Measurements from ENCODE around the gene FLNB. TPM values are rescaled to one million over a fixed set of nuclear protein-coding genes. Genes with fewer than 3 reads are reported as not detected.

Gene FLNB
- total and polyA plus RNA-seq, 2 of the 13 experiments (the other 11 are each of a cell fraction or from before 2014, with no cell fraction given), result 106 to 130 TPM

DNA sequence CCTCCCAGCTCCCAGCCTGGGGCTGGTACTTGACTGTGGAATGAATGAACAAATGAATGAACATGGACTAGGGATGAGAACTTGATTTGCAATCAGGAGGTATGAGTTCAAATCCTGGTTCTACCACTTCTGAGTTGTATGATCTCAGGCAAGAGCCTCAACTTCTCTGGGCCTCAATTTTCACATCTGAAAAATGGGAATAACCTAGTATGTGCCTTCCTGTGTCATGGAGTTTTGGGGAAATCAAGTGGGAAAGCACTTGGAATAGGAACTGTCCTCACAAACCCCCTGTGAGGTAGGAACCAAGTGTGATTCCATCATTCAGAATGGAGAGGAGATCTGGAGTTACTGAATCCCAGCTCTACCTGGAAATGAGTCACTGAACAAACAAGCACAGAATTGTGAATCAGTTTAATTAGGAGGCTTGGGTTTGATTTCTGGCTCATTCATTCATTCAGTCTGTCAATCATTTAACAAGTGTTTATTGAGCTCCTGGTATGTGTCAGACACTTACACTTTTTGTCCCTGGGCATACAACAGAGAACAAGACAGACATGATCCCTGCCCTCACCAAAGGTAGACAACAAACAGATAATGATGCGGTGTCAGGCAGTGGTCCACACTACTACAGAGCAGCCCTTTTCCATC, 172.8 kb downstream of the FLNB start (continued):
- TF ChIP-seq, protein P1, sequence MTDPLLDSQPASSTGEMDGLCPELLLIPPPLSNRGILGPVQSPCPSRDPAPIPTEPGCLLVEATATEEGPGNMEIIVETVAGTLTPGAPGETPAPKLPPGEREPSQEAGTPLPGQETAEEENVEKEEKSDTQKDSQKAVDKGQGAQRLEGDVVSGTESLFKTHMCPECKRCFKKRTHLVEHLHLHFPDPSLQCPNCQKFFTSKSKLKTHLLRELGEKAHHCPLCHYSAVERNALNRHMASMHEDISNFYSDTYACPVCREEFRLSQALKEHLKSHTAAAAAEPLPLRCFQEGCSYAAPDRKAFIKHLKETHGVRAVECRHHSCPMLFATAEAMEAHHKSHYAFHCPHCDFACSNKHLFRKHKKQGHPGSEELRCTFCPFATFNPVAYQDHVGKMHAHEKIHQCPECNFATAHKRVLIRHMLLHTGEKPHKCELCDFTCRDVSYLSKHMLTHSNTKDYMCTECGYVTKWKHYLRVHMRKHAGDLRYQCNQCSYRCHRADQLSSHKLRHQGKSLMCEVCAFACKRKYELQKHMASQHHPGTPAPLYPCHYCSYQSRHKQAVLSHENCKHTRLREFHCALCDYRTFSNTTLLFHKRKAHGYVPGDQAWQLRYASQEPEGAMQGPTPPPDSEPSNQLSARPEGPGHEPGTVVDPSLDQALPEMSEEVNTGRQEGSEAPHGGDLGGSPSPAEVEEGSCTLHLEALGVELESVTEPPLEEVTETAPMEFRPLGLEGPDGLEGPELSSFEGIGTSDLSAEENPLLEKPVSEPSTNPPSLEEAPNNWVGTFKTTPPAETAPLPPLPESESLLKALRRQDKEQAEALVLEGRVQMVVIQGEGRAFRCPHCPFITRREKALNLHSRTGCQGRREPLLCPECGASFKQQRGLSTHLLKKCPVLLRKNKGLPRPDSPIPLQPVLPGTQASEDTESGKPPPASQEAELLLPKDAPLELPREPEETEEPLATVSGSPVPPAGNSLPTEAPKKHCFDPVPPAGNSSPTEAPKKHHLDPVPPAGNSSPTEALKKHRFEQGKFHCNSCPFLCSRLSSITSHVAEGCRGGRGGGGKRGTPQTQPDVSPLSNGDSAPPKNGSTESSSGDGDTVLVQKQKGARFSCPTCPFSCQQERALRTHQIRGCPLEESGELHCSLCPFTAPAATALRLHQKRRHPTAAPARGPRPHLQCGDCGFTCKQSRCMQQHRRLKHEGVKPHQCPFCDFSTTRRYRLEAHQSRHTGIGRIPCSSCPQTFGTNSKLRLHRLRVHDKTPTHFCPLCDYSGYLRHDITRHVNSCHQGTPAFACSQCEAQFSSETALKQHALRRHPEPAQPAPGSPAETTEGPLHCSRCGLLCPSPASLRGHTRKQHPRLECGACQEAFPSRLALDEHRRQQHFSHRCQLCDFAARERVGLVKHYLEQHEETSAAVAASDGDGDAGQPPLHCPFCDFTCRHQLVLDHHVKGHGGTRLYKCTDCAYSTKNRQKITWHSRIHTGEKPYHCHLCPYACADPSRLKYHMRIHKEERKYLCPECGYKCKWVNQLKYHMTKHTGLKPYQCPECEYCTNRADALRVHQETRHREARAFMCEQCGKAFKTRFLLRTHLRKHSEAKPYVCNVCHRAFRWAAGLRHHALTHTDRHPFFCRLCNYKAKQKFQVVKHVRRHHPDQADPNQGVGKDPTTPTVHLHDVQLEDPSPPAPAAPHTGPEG (CRISPR knock-in tag; IDR thresholded peaks at IDR 0.05), result no peak
- TF ChIP-seq FUBP1 (CRISPR knock-in tag; IDR thresholded peaks at IDR 0.05; ENCODE audit: borderline replicate concordance) (0 out of 2 replicates have a peak, but pooled peaks have one; percentile 28), PHB2 (IDR thresholded peaks at IDR 0.05; ENCODE audit: partially characterized antibody) (no peak), SMAD1 (CRISPR knock-in tag; IDR thresholded peaks at IDR 0.05; ENCODE audit: borderline replicate concordance, low read depth) (no peak), KDM1A (CRISPR knock-in tag; IDR thresholded peaks at IDR 0.05) (peak; percentile 80), CEBPG (CRISPR knock-in tag; IDR thresholded peaks at IDR 0.05) (no peak), SOX6 (IDR thresholded peaks at IDR 0.05) (no peak), SOX6 (CRISPR knock-in tag; IDR thresholded peaks at IDR 0.05) (peak; percentile 68), ETV5 (CRISPR knock-in tag; IDR thresholded peaks at IDR 0.05; ENCODE audit: borderline replicate concordance) (peak; percentile 66; the same call in 1 of the 2 replicates), MEIS2 (CRISPR knock-in tag; IDR thresholded peaks at IDR 0.05) (peak; percentile 54; the same call in 1 of the 2 replicates), PPARG (CRISPR knock-in tag; conservative IDR thresholded peaks at IDR 0.05) (0 out of 2 replicates have a peak, but pooled peaks have one; percentile 32), DBP (CRISPR knock-in tag; IDR thresholded peaks at IDR 0.05; ENCODE audit: not compliant biosample characterization) (peak; percentile 76), MTERF4 (CRISPR knock-in tag; IDR thresholded peaks at IDR 0.05) (no peak), YEATS2 (CRISPR knock-in tag; IDR thresholded peaks at IDR 0.05; ENCODE audit: borderline replicate concordance) (peak; percentile 33; the same call in 1 of the 2 replicates)
- TF ChIP-seq, protein P2, sequence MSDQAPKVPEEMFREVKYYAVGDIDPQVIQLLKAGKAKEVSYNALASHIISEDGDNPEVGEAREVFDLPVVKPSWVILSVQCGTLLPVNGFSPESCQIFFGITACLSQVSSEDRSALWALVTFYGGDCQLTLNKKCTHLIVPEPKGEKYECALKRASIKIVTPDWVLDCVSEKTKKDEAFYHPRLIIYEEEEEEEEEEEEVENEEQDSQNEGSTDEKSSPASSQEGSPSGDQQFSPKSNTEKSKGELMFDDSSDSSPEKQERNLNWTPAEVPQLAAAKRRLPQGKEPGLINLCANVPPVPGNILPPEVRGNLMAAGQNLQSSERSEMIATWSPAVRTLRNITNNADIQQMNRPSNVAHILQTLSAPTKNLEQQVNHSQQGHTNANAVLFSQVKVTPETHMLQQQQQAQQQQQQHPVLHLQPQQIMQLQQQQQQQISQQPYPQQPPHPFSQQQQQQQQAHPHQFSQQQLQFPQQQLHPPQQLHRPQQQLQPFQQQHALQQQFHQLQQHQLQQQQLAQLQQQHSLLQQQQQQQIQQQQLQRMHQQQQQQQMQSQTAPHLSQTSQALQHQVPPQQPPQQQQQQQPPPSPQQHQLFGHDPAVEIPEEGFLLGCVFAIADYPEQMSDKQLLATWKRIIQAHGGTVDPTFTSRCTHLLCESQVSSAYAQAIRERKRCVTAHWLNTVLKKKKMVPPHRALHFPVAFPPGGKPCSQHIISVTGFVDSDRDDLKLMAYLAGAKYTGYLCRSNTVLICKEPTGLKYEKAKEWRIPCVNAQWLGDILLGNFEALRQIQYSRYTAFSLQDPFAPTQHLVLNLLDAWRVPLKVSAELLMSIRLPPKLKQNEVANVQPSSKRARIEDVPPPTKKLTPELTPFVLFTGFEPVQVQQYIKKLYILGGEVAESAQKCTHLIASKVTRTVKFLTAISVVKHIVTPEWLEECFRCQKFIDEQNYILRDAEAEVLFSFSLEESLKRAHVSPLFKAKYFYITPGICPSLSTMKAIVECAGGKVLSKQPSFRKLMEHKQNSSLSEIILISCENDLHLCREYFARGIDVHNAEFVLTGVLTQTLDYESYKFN (CRISPR knock-in tag; conservative IDR thresholded peaks at IDR 0.05), result peak; percentile 77
